ENCODE results near the gene FBN2.

FBN2 gene

DNA sequence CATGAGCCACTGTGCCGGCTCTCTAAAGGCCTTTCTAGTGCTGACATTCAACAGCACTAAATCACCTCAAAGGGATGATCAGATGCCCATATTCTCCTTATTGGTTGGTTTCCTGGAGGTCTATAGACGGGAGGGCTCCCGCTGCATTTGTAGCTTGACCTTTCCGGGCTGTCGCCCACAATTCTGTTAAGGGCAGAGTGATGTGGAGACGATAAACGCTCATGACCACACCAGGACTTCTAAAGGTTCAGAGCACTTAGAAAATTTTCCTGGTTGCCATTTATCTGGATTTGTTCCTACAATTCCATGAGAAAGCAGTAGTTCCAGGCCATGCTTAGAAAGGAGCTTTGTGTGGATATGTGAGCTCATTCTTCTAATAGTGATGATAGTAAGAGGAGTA is 284.2 kb downstream of the FBN2 start:
- DNase-seq (ENCODE audit: low read depth in 2 of 2) = no peak

DNA sequence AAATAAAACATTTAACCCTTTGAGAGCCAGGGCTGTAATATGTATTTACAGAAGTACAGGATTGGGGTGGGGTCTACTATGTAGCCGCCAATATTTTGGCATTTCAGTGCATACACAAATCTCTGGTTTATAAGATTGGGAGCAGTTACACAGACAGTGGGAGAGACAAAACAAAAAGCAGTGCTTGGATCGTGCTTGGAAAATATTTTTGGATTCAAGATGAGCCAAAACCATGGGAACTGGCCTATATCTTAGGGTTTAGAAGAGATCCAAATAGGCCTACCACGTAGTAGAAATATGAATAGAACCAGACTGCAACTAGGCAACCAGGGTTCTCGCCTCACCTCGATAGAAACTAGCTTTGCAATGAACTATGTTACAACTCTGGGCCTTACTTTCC is 284.9 kb downstream of the FBN2 start:
- no peak for DNase-seq (ENCODE audit: low read depth in 2 of 2)

DNA sequence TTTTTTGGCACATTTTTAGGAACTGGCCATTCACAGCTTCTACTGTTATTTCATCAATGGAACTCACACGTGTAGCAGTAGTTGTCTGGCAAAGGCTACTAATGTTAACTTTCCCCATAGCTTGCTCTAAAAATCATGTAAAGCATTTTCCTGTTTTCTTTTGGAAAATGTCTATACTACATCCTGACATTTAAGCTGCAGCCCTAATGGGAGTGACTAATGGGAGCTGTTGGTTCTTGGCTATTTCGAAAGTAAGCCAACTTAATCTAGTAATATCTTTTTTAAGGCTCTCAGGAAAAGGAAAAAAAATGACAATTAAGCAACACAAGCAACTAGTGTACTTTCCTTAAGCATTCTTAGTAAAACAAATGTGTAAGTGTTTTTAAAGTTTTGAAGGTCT is 285.3 kb downstream of the FBN2 start:
- DNase-seq (ENCODE audit: low read depth in 2 of 2) = no peak

DNA sequence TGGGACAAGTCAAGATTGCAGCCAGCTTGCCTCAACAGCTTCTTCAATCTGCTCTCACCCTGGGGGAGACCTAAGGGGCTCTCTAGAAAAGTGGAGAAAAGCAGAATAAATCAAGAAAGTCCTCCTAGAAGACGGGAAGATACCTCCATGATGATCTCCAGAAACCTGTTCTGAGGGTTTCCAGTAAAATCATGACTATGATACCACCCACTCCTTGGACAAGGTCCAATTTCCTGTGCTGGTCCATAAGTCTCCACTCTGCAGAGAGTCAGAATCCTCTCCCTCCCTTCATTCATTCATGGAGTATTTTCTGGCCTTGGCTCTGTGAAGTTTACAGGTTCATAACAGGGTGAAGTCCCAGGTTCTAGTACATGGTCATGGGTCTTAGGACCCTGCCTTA is 285.8 kb downstream of the FBN2 start:
- DNase-seq (ENCODE audit: low read depth in 2 of 2) = no peak

DNA sequence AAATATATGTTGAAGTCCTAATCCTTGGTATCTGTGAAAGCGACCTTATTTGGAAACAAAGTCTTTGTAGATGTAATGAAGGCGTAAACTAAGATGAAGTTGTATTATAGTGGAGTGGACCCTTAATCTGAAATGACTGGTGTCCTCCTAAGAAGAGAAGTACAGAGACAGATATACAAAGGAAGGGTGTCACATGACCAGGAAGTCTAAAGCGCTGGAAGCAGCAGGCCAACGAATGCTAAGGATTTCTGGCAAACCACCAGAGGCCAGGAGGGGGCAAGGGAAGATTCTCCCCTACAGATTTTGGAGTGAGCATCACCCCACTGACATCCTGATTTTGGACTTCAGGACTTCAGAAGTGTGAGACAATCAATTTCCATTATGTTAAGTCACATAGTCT is 292.1 kb downstream of the FBN2 start:
- no peak for DNase-seq (ENCODE audit: low read depth in 2 of 2)

DNA sequence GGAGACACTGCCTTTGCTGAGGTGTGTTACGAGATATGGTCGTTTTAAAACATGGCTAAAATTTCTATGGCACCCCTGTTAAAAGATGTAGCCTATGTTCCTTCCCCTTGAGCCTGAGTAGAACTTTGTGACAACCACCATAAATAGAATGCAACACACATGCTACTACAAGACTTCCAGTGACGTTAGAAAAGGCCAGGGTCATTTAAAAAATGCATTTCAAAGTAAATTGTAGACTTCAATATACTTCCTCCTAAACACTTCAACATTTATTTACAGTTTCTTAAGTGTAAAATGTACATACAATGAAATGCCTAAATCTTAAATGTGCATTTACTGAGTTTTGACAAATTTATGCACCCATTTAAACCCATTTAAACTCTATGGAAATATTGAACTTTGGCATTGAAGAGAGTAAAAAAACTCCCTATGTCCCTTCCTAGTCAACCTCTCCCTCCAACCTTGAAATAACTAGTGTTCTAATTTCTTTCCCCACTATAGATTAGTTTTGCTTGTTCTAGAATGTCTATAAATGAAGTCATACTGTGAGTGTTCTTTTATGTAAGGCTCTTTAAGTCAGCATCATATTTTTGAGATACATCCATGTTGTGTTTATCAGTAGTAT is 294.0 kb downstream of the FBN2 start:
- DNase-seq (ENCODE audit: low read depth in 2 of 2) = no peak

DNA sequence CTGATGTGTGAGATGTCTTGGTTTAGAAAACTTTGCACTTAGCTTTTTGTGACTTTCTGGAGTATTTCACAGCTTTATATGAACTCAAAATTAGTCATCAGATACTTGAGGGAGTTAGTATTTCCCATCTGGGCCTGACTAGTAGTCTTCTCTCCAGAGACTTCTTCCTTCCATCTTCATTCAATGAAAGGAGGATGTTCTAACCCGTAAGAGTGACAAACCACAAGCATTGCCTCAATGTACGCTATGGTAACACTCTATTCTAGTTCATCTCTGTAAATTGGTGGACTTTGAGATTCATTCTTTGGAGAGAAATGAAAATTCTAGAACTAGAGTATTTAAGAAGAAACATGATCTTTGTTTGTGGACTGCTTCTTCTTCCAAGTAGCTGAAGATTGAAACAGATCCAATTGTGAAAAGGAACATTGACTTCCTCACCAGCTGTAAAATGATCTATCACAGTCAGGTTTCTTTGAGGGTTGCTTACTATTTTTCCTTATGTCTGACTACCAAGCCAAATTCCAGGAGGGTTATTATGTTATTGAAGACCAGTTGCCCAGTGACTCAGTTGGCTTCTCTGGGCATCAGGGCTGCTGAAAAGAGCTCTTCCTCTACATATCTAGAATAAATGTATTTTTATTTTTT is 296.9 kb downstream of the FBN2 start:
- no peak for DNase-seq (ENCODE audit: low read depth in 2 of 2)

DNA sequence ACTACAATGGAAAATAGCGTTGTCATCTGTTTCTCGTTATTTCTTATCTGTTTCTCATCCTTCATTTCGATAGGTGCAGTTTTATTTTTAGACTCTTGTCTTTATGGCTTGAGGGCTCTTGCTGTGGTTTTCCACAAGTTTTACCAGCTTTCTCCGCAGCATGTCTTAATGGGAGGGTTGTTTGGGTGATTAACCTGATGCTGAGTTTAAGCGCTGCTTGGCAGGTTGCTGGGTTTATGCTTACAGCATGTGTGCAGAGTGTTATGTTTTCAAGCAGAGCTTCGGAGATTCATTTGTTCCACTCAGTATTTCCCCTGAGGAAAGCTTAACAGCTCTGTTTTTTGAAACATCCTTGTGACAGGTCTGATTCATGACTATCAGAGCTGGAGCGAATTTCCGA is 300.5 kb downstream of the FBN2 start:
- no peak for DNase-seq (ENCODE audit: low read depth in 2 of 2)

DNA sequence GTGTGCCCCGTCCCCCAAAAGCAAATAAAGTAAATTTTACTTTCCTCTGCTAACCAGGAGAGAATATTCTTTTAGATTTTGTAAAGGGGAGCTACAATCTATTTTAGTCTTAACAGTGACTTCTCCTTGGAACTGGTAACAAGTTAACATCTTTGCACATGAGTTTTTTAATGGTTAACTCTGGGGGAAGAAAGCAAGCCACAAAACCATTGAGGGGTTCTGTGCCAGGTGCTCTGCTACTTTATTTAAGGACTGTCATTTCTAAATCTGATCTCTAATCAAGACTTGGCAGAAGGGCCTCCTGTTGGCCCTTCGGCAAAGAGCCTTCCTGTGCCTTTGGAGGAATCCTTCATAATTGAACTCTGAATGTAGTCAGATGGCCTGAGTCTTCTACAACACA is 301.0 kb downstream of the FBN2 start:
- DNase-seq (ENCODE audit: low read depth in 2 of 2) = no peak

DNA sequence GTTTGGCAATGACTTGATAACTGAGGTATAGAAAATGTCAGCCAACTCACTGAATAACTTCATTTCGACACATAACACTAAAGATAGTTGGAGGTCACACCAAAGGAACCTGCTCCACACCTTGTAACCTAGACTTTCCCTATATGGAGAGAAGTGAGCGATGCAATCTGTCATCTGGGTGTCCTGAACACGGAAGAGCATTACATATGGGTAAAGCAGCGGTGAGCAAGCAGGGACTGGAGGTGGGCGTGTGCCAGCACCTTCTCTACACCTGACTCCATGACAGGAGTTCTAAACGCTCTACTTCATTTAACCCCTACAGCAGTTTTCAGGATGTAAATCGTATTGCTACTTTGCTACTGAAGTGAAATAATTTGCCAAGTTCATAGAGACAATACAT is 301.7 kb downstream of the FBN2 start:
- DNase-seq (ENCODE audit: low read depth in 2 of 2) = no peak

DNA sequence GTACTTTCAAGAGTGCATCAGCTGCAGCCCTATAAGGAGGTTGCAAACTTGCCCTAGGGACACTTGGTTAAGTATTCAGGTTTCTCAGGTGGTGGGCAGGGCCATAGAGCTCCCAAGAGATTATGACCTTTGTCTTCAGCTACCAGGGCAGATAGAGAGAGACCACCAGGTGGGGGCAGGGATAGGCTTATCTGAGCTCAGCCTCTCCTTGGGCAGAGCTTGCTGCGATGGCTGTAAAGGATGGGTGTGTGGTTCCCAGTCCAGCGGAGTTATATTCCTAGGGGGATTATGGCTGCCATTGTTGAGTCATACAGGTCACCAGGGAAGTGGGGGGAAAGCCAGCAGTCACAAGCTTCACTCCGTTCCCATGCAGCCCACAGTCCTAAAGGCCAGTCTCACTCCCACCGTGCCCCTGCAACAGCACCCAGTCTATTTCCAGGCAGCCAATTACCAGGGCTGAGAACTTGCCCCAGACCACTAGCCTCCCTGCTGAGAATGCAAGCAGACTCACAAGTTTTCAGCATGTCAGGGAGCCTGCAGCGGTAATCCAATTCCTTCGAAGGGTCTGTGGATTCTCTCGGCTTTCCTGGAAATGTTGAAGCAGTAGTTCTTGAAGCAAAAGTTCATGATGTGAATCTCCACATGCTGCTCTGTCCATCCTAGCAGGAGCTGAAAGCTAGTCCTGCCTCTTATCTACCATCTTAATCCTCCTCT is 303.0 kb downstream of the FBN2 start:
- no peak for DNase-seq (ENCODE audit: low read depth in 2 of 2)

DNA sequence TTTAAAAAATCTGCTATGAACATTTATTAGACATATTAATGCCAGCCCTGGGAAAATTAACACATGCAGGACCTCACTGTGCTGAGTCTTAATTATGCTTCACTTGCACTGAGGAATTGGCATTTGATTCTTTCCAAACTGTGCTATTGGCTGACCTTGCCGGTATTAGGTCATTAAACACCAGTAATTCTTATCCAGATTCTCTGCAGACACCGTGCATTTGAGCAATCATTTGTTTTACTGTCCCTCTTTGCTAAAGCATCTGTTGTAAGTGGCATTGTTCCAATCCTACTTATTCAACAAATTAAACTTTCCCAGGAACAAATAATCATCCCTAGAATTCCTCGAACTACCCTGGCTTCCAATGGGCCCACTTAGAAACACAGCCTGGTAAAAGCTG is 309.5 kb downstream of the FBN2 start:
- no peak for DNase-seq (ENCODE audit: low read depth in 2 of 2)

DNA sequence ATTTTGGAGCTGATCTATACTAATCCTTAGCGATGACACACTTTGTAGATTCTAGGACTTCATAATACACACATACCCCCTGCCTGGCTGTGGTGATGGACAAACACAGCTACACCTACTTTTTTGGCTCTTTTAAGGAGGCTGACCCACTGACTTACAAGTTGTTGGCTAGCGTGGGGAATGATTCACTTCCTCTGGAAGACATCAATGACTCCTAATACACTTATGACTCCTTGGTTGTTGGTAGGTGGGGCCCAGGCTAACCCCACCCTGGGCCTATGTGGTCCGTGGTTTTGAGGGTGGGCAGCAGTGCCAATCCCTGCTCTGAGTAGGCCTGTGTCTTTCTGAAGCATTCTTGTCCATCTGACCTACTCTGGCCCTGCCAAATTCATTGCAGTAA is 310.0 kb downstream of the FBN2 start:
- DNase-seq (ENCODE audit: low read depth in 2 of 2) = no peak

DNA sequence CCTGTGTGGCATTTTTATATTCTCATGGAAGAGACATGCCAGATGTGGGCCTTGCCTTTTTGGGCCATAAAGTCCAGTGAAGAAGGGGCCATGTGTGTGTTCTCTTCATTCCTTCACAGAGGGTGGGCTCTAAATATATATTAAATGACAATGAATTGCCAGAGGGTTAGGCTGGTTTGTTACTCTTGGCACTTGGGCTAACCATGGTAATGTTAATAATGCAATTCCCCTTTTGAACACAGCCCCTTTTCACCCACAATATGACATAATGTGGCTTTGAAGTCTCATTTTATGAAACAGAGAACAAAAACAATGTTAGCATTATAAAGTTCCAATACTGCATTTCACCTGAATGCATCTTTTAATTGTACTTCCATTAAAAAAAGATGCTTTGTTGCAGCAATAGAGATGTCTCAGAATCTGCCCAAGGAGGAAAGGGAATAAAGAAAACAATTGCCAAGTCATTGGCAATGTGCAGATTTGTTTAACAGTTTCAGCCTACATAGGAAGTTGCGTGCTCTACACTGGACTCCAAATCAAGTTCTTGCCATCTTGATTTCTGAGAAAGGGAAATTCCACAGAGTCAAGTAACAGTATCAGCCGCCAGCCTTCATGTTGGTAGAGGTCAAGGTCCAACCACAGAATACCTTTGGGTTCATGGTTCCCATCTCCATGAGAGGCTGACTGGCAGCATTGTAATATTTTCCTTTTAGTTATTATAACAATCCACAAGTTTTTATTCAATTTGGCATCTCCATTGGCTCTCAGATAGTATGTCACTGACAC is 312.6 kb downstream of the FBN2 start:
- DNase-seq (ENCODE audit: low read depth in 2 of 2) = no peak

DNA sequence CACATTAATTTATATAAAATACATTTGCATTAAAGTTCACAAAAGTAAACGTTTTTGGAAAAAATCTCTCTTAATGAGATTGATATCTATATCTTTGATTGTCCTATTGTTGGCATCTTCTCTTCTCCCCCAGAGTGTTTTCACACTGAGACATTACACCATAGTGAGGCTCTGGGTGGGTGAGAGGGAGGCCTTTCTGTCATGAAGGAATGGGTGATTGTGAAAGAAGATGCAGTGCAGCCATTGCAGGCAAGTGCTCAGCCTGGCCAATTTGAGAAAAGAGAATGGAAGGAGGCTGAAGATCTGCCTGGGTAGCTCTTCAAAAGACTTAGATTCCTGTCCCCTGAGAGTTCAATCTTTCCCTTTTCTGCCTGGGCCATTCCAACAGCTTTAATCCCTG is 313.7 kb downstream of the FBN2 start:
- no peak for DNase-seq (ENCODE audit: low read depth in 2 of 2)

DNA sequence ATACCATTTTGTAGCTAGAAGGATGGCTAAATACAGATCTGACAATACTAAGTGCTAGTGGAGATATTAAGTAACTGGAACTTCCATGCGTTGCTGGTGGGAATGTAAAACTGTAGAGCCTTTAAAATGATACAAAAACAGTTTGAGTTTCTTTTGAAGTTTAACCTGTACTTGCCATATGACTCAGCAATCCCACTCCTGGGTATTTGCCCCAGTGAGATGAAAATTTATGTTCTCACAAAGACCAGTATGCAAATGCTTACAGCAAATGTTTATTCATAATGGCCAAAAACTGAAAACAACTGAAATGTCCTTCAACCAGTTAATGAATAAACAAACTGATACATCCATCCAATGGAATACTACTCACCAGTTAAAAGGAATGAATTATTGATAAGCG is 317.2 kb downstream of the FBN2 start:
- DNase-seq (ENCODE audit: low read depth in 2 of 2) = no peak

DNA sequence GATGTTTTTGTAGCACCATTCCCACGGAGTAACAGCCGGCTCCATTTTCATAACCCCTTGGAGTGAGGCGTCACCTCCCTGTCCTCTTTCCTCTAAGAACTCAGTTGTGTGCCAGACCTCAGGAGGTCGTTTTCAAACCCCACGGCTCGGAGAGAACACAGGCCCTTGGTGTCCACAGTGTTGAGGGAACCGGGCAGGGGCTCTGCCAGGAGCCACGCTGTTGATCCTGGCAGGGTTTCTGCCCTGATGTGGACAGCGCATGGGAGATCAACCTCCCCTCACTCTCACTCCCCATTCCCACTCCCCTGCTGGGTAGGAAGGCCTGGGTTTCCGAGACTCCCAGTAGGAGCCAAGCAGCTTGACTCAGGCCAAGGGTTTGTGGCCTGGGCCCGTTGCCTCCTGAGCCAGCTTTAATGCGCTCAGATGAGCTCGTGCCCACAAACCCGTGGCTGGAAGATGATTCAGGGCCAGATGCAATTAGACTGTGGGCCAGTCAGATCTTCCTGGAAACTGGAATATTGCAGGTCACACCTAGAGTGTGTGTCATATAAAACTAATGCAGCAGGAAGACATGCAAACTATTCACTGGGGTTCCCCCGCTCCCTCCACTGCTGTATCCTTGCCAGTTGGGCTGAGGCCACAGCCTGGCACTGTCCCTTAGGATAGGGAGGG is 321.0 kb downstream of the FBN2 start:
- DNase-seq (ENCODE audit: low read depth in 2 of 2) = no peak

DNA sequence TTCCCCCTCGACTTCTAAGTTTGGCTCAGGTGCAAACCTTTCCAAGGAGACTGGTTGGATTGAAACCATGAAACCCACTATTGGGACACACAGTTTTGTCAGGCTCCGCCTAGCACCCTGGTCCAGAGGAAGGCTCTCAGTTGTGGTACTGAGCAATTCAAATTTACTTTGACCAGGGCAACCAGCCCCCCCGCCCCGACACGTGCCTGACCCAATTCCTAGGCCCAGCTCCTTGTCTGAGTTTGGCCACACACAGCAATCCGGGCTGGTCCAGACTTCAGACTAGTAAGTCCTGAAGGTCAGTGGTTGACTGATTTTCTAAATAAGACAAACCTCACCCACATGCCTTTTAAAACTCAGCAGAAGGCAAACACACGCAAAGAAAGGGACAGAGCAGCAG is 321.8 kb downstream of the FBN2 start:
- DNase-seq (ENCODE audit: low read depth in 2 of 2) = no peak

DNA sequence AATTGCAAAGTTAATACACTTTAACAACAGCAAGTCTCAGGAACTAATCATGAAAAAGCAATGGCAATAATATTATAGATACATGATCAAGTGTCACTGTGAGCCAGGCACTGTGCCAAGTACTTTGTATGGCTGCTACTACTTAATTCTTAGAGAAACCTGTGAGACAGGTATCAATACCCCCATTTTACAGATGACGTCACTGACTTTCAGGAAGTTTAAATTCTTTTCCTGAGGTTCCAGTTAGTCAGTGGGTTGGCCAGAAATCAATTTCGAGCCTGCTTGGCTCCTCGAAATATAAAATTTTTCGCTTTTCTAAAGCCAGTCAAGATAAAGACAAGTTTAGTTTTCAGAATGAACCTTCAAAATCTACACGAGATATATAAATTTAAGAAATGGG is 324.2 kb downstream of the FBN2 start:
- DNase-seq (ENCODE audit: low read depth in 2 of 2) = no peak

DNA sequence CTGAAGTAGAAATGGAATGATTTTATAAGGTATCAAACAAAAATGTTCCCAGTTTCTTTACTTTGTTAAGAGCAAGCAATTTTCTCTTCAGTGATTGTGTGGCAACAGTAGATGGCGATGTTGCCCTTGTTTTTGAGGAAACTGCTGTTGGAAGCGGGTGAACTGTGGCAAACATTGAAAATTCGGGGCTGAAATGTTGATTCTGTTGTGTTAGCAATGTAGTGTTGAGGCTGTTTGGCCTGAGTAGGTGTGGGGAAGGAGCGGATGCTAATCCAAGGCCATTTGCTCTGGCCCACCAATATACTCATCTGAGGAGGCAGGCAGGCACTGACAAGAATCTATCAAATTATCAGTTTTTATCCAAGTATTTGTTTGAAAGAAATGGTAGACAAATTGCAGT is 324.7 kb downstream of the FBN2 start:
- DNase-seq (ENCODE audit: low read depth in 2 of 2) = peak in 1 of 2 experiments; percentile 26

DNA sequence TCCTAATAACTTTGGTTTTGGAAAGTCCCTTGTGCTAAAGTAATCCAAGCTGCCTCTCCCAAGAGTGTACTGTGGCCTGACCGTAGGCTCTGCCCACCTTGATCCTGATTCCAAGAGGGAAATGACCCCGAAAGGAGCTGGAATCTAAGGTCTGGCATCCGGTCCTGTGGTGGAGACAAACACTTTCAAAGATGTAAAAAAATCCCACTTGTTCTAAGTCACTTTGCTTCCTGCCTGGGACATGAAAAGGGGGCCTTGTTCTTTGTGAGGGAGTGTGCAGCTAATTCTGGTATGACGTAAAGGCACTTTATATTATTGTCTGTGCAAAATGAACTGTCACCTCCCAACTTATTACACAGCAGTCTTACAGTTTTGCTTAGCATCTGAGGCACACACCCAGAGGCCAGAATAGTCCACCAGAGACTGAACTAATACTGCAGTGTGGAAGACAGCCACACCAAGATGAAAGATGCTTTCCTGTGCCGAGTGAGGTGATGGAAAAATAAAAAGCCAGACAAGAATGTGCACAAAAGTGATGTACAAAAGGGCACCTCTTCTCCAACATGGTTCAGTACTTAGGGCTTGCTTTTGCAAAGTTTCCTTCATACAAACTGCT is 325.7 kb downstream of the FBN2 start:
- DNase-seq (ENCODE audit: low read depth in 2 of 2) = no peak

DNA sequence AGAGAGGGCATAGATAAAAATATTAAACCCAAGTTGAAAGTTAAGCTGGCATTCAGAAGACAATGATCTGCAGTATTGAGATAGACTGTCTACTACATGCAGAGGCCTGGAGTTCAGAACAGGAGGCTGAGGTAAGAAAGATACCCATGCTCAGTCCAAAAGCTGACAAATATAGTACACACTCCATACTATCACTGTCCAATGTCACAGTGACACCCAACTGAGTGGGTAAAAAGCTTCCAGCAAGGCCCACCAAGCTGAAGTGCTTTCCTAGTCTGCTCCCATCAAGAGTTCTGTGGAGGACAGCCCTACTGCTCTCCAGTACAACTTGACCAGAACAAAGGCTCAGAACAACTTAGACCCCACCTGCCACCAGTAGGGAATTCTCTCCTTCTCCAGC is 329.6 kb downstream of the FBN2 start:
- no peak for DNase-seq (ENCODE audit: low read depth in 2 of 2)
